DOHH2 (cell line): Measurements from ENCODE around the gene WWOX.

ENCODE experiments used
- H3F3A ChIP-seq: fragments of 200-600 bp; sonication (generic), shearing (Covaris generic); 2 replicates; pipeline ENCODE4 v1.6.0; 2016; ENCODE audit warnings: antibody characterized with exemption, mild to moderate bottlenecking; ENCODE audit not compliant: control insufficient read depth, insufficient read depth
- H3K27ac ChIP-seq: fragments of 200-600 bp; sonication (generic); 2 replicates; pipeline ENCODE4 v1.5.1; 2014; ENCODE audit warnings: low read depth, mild to moderate bottlenecking, low read length, moderate library complexity
- H3K27me3 ChIP-seq: fragments of 200-600 bp; sonication (generic); 2 replicates; pipeline ENCODE4 v1.6.1; 2014; ENCODE audit warnings: mild to moderate bottlenecking, low read length, mixed read lengths; ENCODE audit not compliant: control insufficient read depth
- H3K36me3 ChIP-seq: fragments of 200-600 bp; sonication (generic); 2 replicates; pipeline ENCODE4 v1.6.1; 2014; ENCODE audit warnings: mild to moderate bottlenecking, low read length, moderate library complexity, mixed read lengths; ENCODE audit not compliant: control insufficient read depth
- H3K4me1 ChIP-seq: fragments of 200-600 bp; sonication (generic); 2 replicates; pipeline ENCODE4 v1.6.1; 2014; ENCODE audit warnings: mild to moderate bottlenecking, low read length, mixed read lengths; ENCODE audit not compliant: control insufficient read depth
- H3K4me2 ChIP-seq: fragments of 200-600 bp; sonication (generic); 2 replicates; pipeline ENCODE4 v1.6.0; 2014; ENCODE audit warnings: mild to moderate bottlenecking, low read length, moderate library complexity
- H3K4me3 ChIP-seq: fragments of 200-600 bp; sonication (generic); 2 replicates; pipeline ENCODE4 v1.5.1; 2014; ENCODE audit warnings: mild to moderate bottlenecking, low read length, mixed read lengths
- H3K79me2 ChIP-seq: fragments of 200-600 bp; sonication (generic); 2 replicates; pipeline ENCODE4 v1.6.1; 2014; ENCODE audit warnings: mild to moderate bottlenecking, low read length, mixed read lengths; ENCODE audit not compliant: control insufficient read depth
- H3K9me2 ChIP-seq: fragments of 200-600 bp; sonication (generic); replicated peaks from 2 replicates; pipeline ENCODE4 v1.6.1; 2014; ENCODE audit warnings: mild to moderate bottlenecking, low read length, mixed read lengths; ENCODE audit not compliant: control insufficient read depth
- H3K9me3 ChIP-seq: fragments of 200-600 bp; sonication (generic); 2 replicates; pipeline ENCODE4 v1.6.1; 2014; ENCODE audit warnings: antibody characterized with exemption, low read length, mixed read lengths; ENCODE audit not compliant: control insufficient read depth, insufficient read depth
- H4K20me1 ChIP-seq: fragments of 200-600 bp; sonication (generic); 2 replicates; pipeline ENCODE4 v1.6.0; 2014; ENCODE audit warnings: low read depth, mild to moderate bottlenecking, antibody characterized with exemption, low read length, moderate library complexity; ENCODE audit not compliant: control insufficient read depth, insufficient read depth
- EZH2phosphoT487 ChIP-seq: fragments of 200-600 bp; sonication (generic); IDR thresholded peaks from 2 replicates; pipeline ENCODE4 v1.6.1; 2017; ENCODE audit warnings: borderline replicate concordance, mild to moderate bottlenecking, antibody characterized with exemption, low read length, moderate library complexity, mixed read lengths
- TF ChIP-seq, protein P1 (sequence below): fragments of 200-600 bp; sonication (generic); IDR thresholded peaks from one replicate; pipeline ENCODE4 v1.5.1; 2014; ENCODE audit warnings: antibody characterized with exemption, mild to moderate bottlenecking, low read depth, low read length; ENCODE audit not compliant: poor library complexity, severe bottlenecking

WWOX gene

DNA sequence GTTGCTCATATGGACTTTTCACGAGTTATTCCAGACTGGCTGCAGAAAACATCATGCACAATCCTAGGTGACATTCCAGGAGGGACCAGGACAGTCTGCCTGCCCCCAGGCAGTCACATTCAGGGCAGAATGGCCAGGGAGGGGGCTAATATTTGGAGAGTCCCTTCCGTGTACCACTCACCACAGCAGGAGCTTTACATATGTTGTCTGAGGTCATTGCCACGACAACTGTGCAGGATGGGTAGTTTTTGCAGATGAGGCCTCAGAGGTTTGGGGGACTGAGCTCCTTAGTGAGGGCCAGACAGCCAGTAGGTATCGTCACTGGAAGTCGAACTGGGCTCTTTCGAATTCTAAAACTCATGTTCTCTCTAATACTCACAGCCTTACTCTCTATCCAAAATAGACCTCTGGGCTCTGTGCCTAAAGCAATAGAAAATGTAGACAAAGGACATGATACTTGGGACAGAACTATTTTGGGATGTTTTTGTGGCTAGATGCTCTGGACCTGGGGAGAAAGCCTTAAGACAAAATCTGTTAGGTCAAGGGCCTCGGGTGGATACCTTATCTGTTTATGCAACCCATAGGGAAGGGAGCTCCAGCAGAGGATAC lies 1162.6 kb downstream of the WWOX start:
- Histone ChIP-seq H3K79me2 (no peaks in the 10 kb centered on the region), H3K9me3 (no peaks in the 10 kb centered on the region), H3F3A (no peaks in the 10 kb centered on the region), H3K4me1 (no peaks in the 10 kb centered on the region), H4K20me1 (no peaks in the 10 kb centered on the region), H3K9me2 (no peaks in the 10 kb centered on the region), H3K4me2 (no peak overlapping the region), H3K4me3 (no peak overlapping the region), H3K36me3 (no peaks in the 10 kb centered on the region), H3K27me3 (peaks cover 6% of the 10 kb centered on the region), H3K27ac (no peak overlapping the region)
- TF ChIP-seq EZH2phosphoT487: no peak
- TF ChIP-seq, protein P1, sequence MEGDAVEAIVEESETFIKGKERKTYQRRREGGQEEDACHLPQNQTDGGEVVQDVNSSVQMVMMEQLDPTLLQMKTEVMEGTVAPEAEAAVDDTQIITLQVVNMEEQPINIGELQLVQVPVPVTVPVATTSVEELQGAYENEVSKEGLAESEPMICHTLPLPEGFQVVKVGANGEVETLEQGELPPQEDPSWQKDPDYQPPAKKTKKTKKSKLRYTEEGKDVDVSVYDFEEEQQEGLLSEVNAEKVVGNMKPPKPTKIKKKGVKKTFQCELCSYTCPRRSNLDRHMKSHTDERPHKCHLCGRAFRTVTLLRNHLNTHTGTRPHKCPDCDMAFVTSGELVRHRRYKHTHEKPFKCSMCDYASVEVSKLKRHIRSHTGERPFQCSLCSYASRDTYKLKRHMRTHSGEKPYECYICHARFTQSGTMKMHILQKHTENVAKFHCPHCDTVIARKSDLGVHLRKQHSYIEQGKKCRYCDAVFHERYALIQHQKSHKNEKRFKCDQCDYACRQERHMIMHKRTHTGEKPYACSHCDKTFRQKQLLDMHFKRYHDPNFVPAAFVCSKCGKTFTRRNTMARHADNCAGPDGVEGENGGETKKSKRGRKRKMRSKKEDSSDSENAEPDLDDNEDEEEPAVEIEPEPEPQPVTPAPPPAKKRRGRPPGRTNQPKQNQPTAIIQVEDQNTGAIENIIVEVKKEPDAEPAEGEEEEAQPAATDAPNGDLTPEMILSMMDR: no peak
